ENCODE measurements around the gene NCR3LG1. TPM values are rescaled to one million over a fixed set of nuclear protein-coding genes. Genes with fewer than 3 reads are reported as not detected.
A peak's percentile ranks its signal among the peaks of the same experiment; 100 is the strongest.

NCR3LG1 gene
- total RNA-seq, 4 donors from 2014 or later = 5.2 to 11.7 (median 9.4) TPM

- H3K4me1 ChIP-seq = peaks cover 0 to 19% (median 10%) of the 10 kb centered on the region in 4 donors
- no peaks in the 10 kb centered on the region for H3K27me3 ChIP-seq
- intact Hi-C loops (cut with DNase I; ENCODE audit: low total_unique reads) = no loop called here
- peak overlapping the region; percentile 27 to 73 (median 62) for H3K4me3 ChIP-seq
- peak overlapping the region; percentile 85 to 93 (median 90) for H3K27ac ChIP-seq
- WGBS, 2 donors (ENCODE audit: low coverage in 1 of 2) = 1 to 2% methylated on average over 9 to 41 of the region's 69 CpGs
- TF ChIP-seq CTCF (IDR thresholded peaks at IDR 0.05) (no peak), EP300 (IDR thresholded peaks at IDR 0.05; ENCODE audit: low read depth) (no peak), POLR2A (IDR thresholded peaks at IDR 0.05) (peak; percentile 75), POLR2AphosphoS5 (IDR thresholded peaks at IDR 0.05) (peak; percentile 39 to 71 (median 64))
- peak; percentile 85 for DNase-seq
- peaks cover 0 to 12% (median 4%) of the 10 kb centered on the region in 4 donors for H3K36me3 ChIP-seq
- in situ Hi-C loops (cut with MboI; ENCODE audit: low pct_ligation_motif_present in 1 of 4, low pct_unique_long_range_greater_than_20kb in 1 of 4, low sequenced_read_pairs in 3 of 4) = no loop called here
- H3K9me3 ChIP-seq = no peaks in the 10 kb centered on the region
Measured at GRCh38 chr11:17352950-17353820, 1.6 kb downstream of the NCR3LG1 start.

GRCh38 chr11:17353821-17354600 lies 2.4 kb downstream of the NCR3LG1 start:
- TF ChIP-seq EP300 (IDR thresholded peaks at IDR 0.05; ENCODE audit: low read depth) (no peak), POLR2AphosphoS5 (IDR thresholded peaks at IDR 0.05) (no peak), POLR2A (IDR thresholded peaks at IDR 0.05) (no peak), CTCF (IDR thresholded peaks at IDR 0.05) (no peak)

GRCh38 chr11:17354601-17354991 lies 3.0 kb downstream of the NCR3LG1 start:
- WGBS, 2 donors (ENCODE audit: low coverage in 1 of 2) = 31 to 37% methylated on average over 3 of the region's 3 CpGs
- no peaks in the 10 kb centered on the region for H3K27me3 ChIP-seq
- no peaks in the 10 kb centered on the region for H3K9me3 ChIP-seq
- in situ Hi-C loops (cut with MboI; ENCODE audit: low pct_ligation_motif_present in 1 of 4, low pct_unique_long_range_greater_than_20kb in 1 of 4, low sequenced_read_pairs in 3 of 4) (no loop called here), intact Hi-C loops (cut with DNase I; ENCODE audit: low total_unique reads) (no loop called here)
- H3K4me3 ChIP-seq = no peak overlapping the region
- TF ChIP-seq POLR2A (IDR thresholded peaks at IDR 0.05) = no peak
- peak; percentile 61 to 73 (median 67) for TF ChIP-seq CTCF (IDR thresholded peaks at IDR 0.05)
- TF ChIP-seq POLR2AphosphoS5 (IDR thresholded peaks at IDR 0.05) = no peak
- TF ChIP-seq EP300 (IDR thresholded peaks at IDR 0.05; ENCODE audit: low read depth) = no peak
- peaks cover 0 to 19% (median 10%) of the 10 kb centered on the region in 4 donors for H3K4me1 ChIP-seq
- peak overlapping the region in 2 of 4 donors; percentile 89 to 93 for H3K27ac ChIP-seq
- H3K36me3 ChIP-seq = peaks cover 0 to 17% (median 4%) of the 10 kb centered on the region in 4 donors
- DNase-seq = peak; percentile 76

More at GRCh38 chr11:17353821-17354600, 2.4 kb downstream of the NCR3LG1 start:
- Histone ChIP-seq H3K4me1 (peaks cover 0 to 19% (median 10%) of the 10 kb centered on the region in 4 donors), H3K36me3 (peaks cover 0 to 12% (median 4%) of the 10 kb centered on the region in 4 donors), H3K4me3 (peak overlapping the region in 3 of 4 donors; percentile 56 to 73 (median 68)), H3K27me3 (no peaks in the 10 kb centered on the region), H3K9me3 (no peaks in the 10 kb centered on the region), H3K27ac (peak overlapping the region; percentile 85 to 93 (median 90))
- intact Hi-C loops (cut with DNase I; ENCODE audit: low total_unique reads) (no loop called here), in situ Hi-C loops (cut with MboI; ENCODE audit: low pct_ligation_motif_present in 1 of 4, low pct_unique_long_range_greater_than_20kb in 1 of 4, low sequenced_read_pairs in 3 of 4) (no loop called here)
- WGBS, 2 donors (ENCODE audit: low coverage in 1 of 2) = 1 to 7% methylated on average over 12 to 15 of the region's 15 CpGs
- DNase-seq = no peak

- no peak overlapping the region for H3K4me3 ChIP-seq
- TF ChIP-seq CTCF (IDR thresholded peaks at IDR 0.05) (no peak), POLR2A (IDR thresholded peaks at IDR 0.05) (no peak), EP300 (IDR thresholded peaks at IDR 0.05; ENCODE audit: low read depth) (no peak), POLR2AphosphoS5 (IDR thresholded peaks at IDR 0.05) (no peak)
- in situ Hi-C loops (cut with MboI; ENCODE audit: low pct_ligation_motif_present in 1 of 4, low pct_unique_long_range_greater_than_20kb in 1 of 4, low sequenced_read_pairs in 3 of 4) (no loop called here), intact Hi-C loops (cut with DNase I; ENCODE audit: low total_unique reads) (no loop called here)
- H3K27ac ChIP-seq = no peak overlapping the region
- H3K9me3 ChIP-seq = peaks cover 22 to 30% of the 10 kb centered on the region in 2 donors
- no peaks in the 10 kb centered on the region for H3K27me3 ChIP-seq
- WGBS, 2 donors (ENCODE audit: low coverage in 1 of 2) = 100% methylated on average over 1 of the region's 1 CpG; no CpG with 5 or more reads in 1 of the 2 donors
- DNase-seq = no peak
- H3K4me1 ChIP-seq = no peaks in the 10 kb centered on the region
- H3K36me3 ChIP-seq = peaks cover 0 to 44% (median 16%) of the 10 kb centered on the region in 4 donors
Measured at GRCh38 chr11:17366495-17366894, 14.9 kb downstream of the NCR3LG1 start.
